HEK293 (cell line): ENCODE measurements around the gene AFF2.

ENCODE experiments used
- BCL11B ChIP-seq: fragments of 450-650 bp; formaldehyde crosslinking; IDR thresholded peaks from 2 replicates; pipeline ENCODE4 v1.5.1; 2016; ENCODE audit warnings: low read depth, missing biosample characterization, missing genetic modification characterization
- CTCF ChIP-seq: fragments of 450-650 bp; formaldehyde crosslinking; IDR thresholded peaks from 2 replicates; pipeline ENCODE4 v1.5.1; 2016; ENCODE audit warnings: missing biosample characterization, missing genetic modification characterization
- REST ChIP-seq: fragments of 450-650 bp; formaldehyde crosslinking; IDR thresholded peaks from 2 replicates; pipeline ENCODE4 v1.5.1; 2016; ENCODE audit warnings: missing biosample characterization, missing genetic modification characterization
- SCRT2 ChIP-seq: fragments of 450-650 bp; formaldehyde crosslinking; IDR thresholded peaks from 2 replicates; pipeline ENCODE4 v1.5.1; 2016; ENCODE audit warnings: missing biosample characterization, missing genetic modification characterization
- ZBTB7A ChIP-seq: fragments of 450-650 bp; formaldehyde crosslinking; IDR thresholded peaks from 2 replicates; pipeline ENCODE4 v1.5.1; 2016; ENCODE audit warnings: low read depth, missing biosample characterization, missing genetic modification characterization
- ZBTB8A ChIP-seq: fragments of 450-650 bp; formaldehyde crosslinking; IDR thresholded peaks from 2 replicates; pipeline ENCODE4 v1.5.1; 2016; ENCODE audit warnings: missing biosample characterization, missing genetic modification characterization
- ZNF24 ChIP-seq: fragments of 450-650 bp; formaldehyde crosslinking; IDR thresholded peaks from 2 replicates; pipeline ENCODE4 v1.5.1; 2016; ENCODE audit warnings: missing biosample characterization, missing genetic modification characterization
- ZNF274 ChIP-seq, 2 experiments: fragments of 200-500 bp in 1 of 2; fragments of 450-650 bp in 1 of 2; sonication (Bioruptor generic) in 1 of 2; formaldehyde crosslinking in 1 of 2; IDR thresholded peaks; 2 replicates each; pipeline versions ENCODE4 v1.5.1 to v1.6.1; 2014 to 2016; ENCODE audit warnings: borderline replicate concordance in 1 of 2, inconsistent platforms in 1 of 2, low read length in 1 of 2, missing biosample characterization in 1 of 2, missing genetic modification characterization in 1 of 2
- ZNF335 ChIP-seq: fragments of 450-650 bp; formaldehyde crosslinking; conservative IDR thresholded peaks from 2 replicates; pipeline ENCODE4 v1.5.1; 2016; ENCODE audit warnings: missing biosample characterization, missing genetic modification characterization
- ZNF37A ChIP-seq: fragments of 450-650 bp; IDR thresholded peaks from 2 replicates; pipeline ENCODE4 v1.5.1; 2018; ENCODE audit warnings: missing biosample characterization, missing genetic modification characterization
- ZNF544 ChIP-seq: fragments of 450-650 bp; formaldehyde crosslinking; IDR thresholded peaks from 2 replicates; pipeline ENCODE4 v1.5.0; 2017; ENCODE audit warnings: missing biosample characterization, missing genetic modification characterization
- ZNF555 ChIP-seq: fragments of 450-650 bp; formaldehyde crosslinking; conservative IDR thresholded peaks from 2 replicates; pipeline ENCODE4 v1.5.1; 2017; ENCODE audit warnings: missing biosample characterization, mild to moderate bottlenecking, missing genetic modification characterization, inconsistent platforms
- ZNF626 ChIP-seq: fragments of 450-650 bp; sonication (Bioruptor Pico); formaldehyde crosslinking; IDR thresholded peaks from 2 replicates; pipeline ENCODE4 v1.5.1; 2018; ENCODE audit warnings: missing biosample characterization, missing genetic modification characterization, inconsistent platforms
- ZNF701 ChIP-seq: fragments of 450-650 bp; formaldehyde crosslinking; IDR thresholded peaks from 2 replicates; pipeline ENCODE4 v1.5.1; 2016; ENCODE audit warnings: missing biosample characterization, missing genetic modification characterization

GRCh38 chrX:148723551-148723950, 223.1 kb downstream of the AFF2 start:
- TF ChIP-seq REST (tag by site-specific recombination) (no peak), CTCF (tag by site-specific recombination) (no peak), ZNF701 (tag by site-specific recombination) (no peak), ZBTB8A (tag by site-specific recombination) (no peak), BCL11B (tag by site-specific recombination) (no peak), ZNF274 (IDR thresholded peaks at IDR 0.05; ENCODE audit: low read length) (no peak), ZNF274 (tag by site-specific recombination; IDR thresholded peaks at IDR 0.05; ENCODE audit: borderline replicate concordance) (no peak), ZNF544 (tag by site-specific recombination) (no peak), ZBTB7A (tag by site-specific recombination) (no peak), ZNF335 (tag by site-specific recombination) (no peak), ZNF555 (tag by site-specific recombination) (no peak), SCRT2 (tag by site-specific recombination) (no peak), ZNF626 (tag by site-specific recombination) (no peak), ZNF37A (tag by site-specific recombination) (no peak), ZNF24 (no peak)
